IPS-18a (cell line): ENCODE data around the gene SPAAR.

Experiments used
- H3K27ac ChIP-seq: one replicate; pipeline ENCODE4 v1.5.1; 2013; ENCODE audit warnings: low read length
- H3K27me3 ChIP-seq: one replicate; pipeline ENCODE4 v1.6.1; 2013; ENCODE audit warnings: mild to moderate bottlenecking, low read length; ENCODE audit not compliant: control insufficient read depth, insufficient read depth
- H3K36me3 ChIP-seq: one replicate; pipeline ENCODE4 v1.6.1; 2013; ENCODE audit warnings: low read depth, low read length; ENCODE audit not compliant: control insufficient read depth
- H3K4me1 ChIP-seq: one replicate; pipeline ENCODE4 v1.6.1; 2013; ENCODE audit warnings: low read depth, low read length; ENCODE audit not compliant: control insufficient read depth
- H3K4me3 ChIP-seq: one replicate; pipeline ENCODE4 v1.5.1; 2013; ENCODE audit warnings: low read length
- H3K9ac ChIP-seq: one replicate; pipeline ENCODE4 v1.6.1; 2013; ENCODE audit warnings: mild to moderate bottlenecking, low read length, moderate library complexity
- H3K9me3 ChIP-seq: one replicate; pipeline ENCODE4 v1.6.1; 2013; ENCODE audit warnings: low read depth, low read length; ENCODE audit not compliant: control insufficient read depth

SPAAR gene

GRCh38 chr9:35909274-35909673 is at the start of gene SPAAR:
TSS of gene SPAAR (plus strand) at chr9:35909490. CDS start at chr9:35910464, 974 bp downstream.
- no peaks in the 10 kb centered on the region for H3K36me3 ChIP-seq
- no peaks in the 10 kb centered on the region for H3K9me3 ChIP-seq
- H3K4me1 ChIP-seq, result peaks cover 16% of the 10 kb centered on the region
- H3K9ac ChIP-seq, result no peak within 1 kb of the TSS
- H3K27me3 ChIP-seq, result no peaks in the 10 kb centered on the region
- H3K27ac ChIP-seq, result no peak within 1 kb of the TSS
- no peak within 1 kb of the TSS for H3K4me3 ChIP-seq

GRCh38 chr9:35859990-35860339 is 49.3 kb upstream of the SPAAR start:
- Histone ChIP-seq H3K27ac (no peak overlapping the region), H3K9me3 (no peaks in the 10 kb centered on the region), H3K27me3 (no peaks in the 10 kb centered on the region), H3K9ac (no peak overlapping the region), H3K36me3 (no peaks in the 10 kb centered on the region), H3K4me3 (no peak overlapping the region), H3K4me1 (no peaks in the 10 kb centered on the region)

- H3K27me3 ChIP-seq, result no peaks in the 10 kb centered on the region
- H3K4me3 ChIP-seq, result no peak overlapping the region
- no peaks in the 10 kb centered on the region for H3K4me1 ChIP-seq
- H3K27ac ChIP-seq, result no peak overlapping the region
- H3K9me3 ChIP-seq, result no peaks in the 10 kb centered on the region
- no peaks in the 10 kb centered on the region for H3K36me3 ChIP-seq
- H3K9ac ChIP-seq, result no peak overlapping the region
Observed at GRCh38 chr9:35861161-35861897, 48.0 kb upstream of the SPAAR start.

- no peaks in the 10 kb centered on the region for H3K27me3 ChIP-seq
- no peak overlapping the region for H3K27ac ChIP-seq
- no peak overlapping the region for H3K9ac ChIP-seq
- no peaks in the 10 kb centered on the region for H3K36me3 ChIP-seq
- no peak overlapping the region for H3K4me3 ChIP-seq
- no peaks in the 10 kb centered on the region for H3K4me1 ChIP-seq
- no peaks in the 10 kb centered on the region for H3K9me3 ChIP-seq
Observed at GRCh38 chr9:35862328-35862727, 47.0 kb upstream of the SPAAR start.

DNA sequence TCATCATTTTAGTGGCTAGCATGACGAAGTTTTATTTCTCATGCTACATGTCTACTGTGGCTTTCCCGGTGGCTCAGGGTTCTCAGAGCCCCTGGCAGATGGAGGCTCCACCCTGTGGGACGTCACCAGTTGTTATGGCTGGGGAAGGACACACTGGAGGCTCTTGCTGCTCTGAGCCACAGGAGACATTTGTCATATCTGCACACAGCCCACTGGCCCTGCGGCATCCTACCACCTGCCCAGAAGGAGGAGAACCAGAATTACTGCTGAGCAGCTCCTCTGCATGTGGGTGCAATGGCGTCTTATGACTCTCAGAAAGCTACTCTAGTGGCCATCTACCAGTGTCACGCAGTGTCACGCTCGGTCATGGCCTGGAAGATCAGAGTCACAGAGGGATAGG is 45.7 kb upstream of the SPAAR start:
- Histone ChIP-seq H3K4me3 (no peak overlapping the region), H3K36me3 (no peaks in the 10 kb centered on the region)

GRCh38 chr9:35864695-35865255 is 44.5 kb upstream of the SPAAR start:
- peaks cover 11% of the 10 kb centered on the region for H3K4me1 ChIP-seq
- no peaks in the 10 kb centered on the region for H3K9me3 ChIP-seq
- no peak overlapping the region for H3K9ac ChIP-seq
- H3K4me3 ChIP-seq, result no peak overlapping the region
- no peaks in the 10 kb centered on the region for H3K36me3 ChIP-seq
- no peaks in the 10 kb centered on the region for H3K27me3 ChIP-seq
- no peak overlapping the region for H3K27ac ChIP-seq

More for the DNA sequence above, 45.7 kb upstream of the SPAAR start:
- Histone ChIP-seq H3K9me3 (no peaks in the 10 kb centered on the region), H3K4me1 (peaks cover 3% of the 10 kb centered on the region), H3K27me3 (no peaks in the 10 kb centered on the region), H3K27ac (no peak overlapping the region), H3K9ac (no peak overlapping the region)

DNA sequence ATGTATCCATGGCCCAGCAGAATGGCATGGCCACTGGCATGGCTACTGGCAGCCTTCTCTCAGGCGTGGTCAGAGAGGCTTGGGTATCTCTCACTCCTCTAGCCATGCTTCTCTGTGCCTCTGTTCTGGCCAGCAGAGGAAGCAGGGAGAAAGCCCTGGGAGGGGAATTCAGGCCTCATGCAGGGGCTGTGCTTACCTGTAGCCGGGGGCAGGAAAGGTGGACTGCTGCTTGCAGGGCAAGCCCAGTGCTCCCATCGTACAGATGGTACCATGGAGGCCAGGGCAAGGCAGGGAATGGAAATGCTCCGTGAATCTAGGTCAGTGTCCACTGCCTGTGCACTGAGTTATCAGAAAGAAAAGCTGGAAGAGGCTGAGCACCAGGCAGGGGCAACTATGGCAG is 41.8 kb upstream of the SPAAR start:
- no peaks in the 10 kb centered on the region for H3K27me3 ChIP-seq
- H3K9ac ChIP-seq, result no peak overlapping the region
- H3K36me3 ChIP-seq, result no peaks in the 10 kb centered on the region
- no peak overlapping the region for H3K4me3 ChIP-seq
- H3K9me3 ChIP-seq, result no peaks in the 10 kb centered on the region
- H3K27ac ChIP-seq, result no peak overlapping the region
- peaks cover 11% of the 10 kb centered on the region for H3K4me1 ChIP-seq

DNA sequence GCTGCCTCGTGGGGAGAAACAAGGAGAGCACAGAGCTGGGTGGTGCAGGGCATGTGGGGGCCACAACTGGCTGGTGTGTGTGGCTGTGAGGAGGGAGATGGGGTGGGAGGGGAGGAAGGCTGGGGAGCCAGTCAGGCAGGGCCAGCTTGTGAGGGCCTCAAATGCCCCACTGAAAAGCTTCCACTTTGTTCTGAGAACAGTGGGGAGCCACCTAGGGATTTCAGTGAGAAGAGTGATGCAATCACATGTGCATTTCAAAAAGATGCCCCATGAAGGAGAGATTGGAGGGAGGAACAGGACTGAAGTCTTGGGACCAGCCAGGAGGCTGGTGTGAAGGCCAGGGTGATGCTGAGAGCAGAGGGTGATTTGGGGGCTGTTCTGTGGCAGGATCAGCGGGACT is 40.4 kb upstream of the SPAAR start:
- Histone ChIP-seq H3K9me3 (no peaks in the 10 kb centered on the region), H3K27me3 (no peaks in the 10 kb centered on the region), H3K36me3 (no peaks in the 10 kb centered on the region), H3K27ac (no peak overlapping the region), H3K9ac (no peak overlapping the region), H3K4me3 (no peak overlapping the region), H3K4me1 (peaks cover 11% of the 10 kb centered on the region)

- H3K9ac ChIP-seq, result no peak overlapping the region
- H3K27me3 ChIP-seq, result no peaks in the 10 kb centered on the region
- no peaks in the 10 kb centered on the region for H3K9me3 ChIP-seq
- no peaks in the 10 kb centered on the region for H3K36me3 ChIP-seq
- H3K4me1 ChIP-seq, result peaks cover 11% of the 10 kb centered on the region
- H3K4me3 ChIP-seq, result no peak overlapping the region
- no peak overlapping the region for H3K27ac ChIP-seq
Observed at GRCh38 chr9:35869621-35870216, 39.6 kb upstream of the SPAAR start.

GRCh38 chr9:35870351-35870923 is 38.9 kb upstream of the SPAAR start, which contains the start of gene OR13J1:
TSS of gene OR13J1 (minus strand) at chr9:35870401. CDS start at chr9:35870401, 0 bp downstream.
- no peak within 1 kb of the TSS for H3K4me3 ChIP-seq
- H3K36me3 ChIP-seq, result no peaks in the 10 kb centered on the region
- no peak within 1 kb of the TSS for H3K9ac ChIP-seq
- no peaks in the 10 kb centered on the region for H3K9me3 ChIP-seq
- H3K27ac ChIP-seq, result no peak within 1 kb of the TSS
- peaks cover 11% of the 10 kb centered on the region for H3K4me1 ChIP-seq
- no peaks in the 10 kb centered on the region for H3K27me3 ChIP-seq

DNA sequence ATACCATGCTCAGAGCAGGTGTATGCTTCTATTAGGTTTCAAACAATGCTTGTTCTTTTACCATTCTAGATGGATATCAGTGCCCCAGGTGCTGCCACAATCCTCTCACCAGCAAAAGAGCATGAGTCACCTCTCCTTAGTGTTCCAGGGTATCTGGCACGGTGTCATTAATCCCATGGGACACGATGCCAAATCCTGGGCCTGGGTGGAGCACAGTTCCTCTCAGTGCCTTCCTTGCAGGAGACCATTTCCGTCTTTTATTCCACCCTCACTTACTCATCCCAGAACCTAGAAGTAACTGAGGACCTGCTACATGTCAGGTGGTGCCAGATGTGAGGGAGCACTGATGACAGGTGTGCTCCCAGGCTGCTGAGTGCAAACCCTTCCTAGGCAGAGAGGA is 37.7 kb upstream of the SPAAR start:
- Histone ChIP-seq H3K27me3 (no peaks in the 10 kb centered on the region), H3K9me3 (peaks cover 3% of the 10 kb centered on the region), H3K4me1 (peaks cover 11% of the 10 kb centered on the region), H3K36me3 (no peaks in the 10 kb centered on the region), H3K27ac (no peak overlapping the region), H3K4me3 (no peak overlapping the region), H3K9ac (no peak overlapping the region)
